ENCODE data around the gene TMEM255A.

DNA sequence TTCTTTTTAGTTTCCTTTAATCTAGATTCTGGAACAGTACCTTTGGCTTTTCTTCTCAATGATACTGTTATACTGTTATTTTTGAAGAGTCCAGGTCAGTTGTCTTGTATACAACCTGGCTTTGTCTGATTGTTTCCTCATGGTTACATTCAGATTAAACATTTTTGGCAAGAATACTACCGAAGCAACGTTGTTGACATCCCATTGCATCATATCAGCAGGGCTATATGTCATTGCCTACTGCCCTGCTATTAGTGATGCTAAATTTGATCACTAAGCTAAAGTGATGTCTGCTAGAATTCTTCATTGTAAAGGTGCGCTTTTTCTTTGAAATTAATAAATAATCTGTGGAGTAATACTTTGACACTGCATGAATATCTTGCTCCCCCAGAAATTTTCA lies 44.8 kb upstream of the TMEM255A start:
- TF ChIP-seq, protein P1, sequence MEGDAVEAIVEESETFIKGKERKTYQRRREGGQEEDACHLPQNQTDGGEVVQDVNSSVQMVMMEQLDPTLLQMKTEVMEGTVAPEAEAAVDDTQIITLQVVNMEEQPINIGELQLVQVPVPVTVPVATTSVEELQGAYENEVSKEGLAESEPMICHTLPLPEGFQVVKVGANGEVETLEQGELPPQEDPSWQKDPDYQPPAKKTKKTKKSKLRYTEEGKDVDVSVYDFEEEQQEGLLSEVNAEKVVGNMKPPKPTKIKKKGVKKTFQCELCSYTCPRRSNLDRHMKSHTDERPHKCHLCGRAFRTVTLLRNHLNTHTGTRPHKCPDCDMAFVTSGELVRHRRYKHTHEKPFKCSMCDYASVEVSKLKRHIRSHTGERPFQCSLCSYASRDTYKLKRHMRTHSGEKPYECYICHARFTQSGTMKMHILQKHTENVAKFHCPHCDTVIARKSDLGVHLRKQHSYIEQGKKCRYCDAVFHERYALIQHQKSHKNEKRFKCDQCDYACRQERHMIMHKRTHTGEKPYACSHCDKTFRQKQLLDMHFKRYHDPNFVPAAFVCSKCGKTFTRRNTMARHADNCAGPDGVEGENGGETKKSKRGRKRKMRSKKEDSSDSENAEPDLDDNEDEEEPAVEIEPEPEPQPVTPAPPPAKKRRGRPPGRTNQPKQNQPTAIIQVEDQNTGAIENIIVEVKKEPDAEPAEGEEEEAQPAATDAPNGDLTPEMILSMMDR (IDR thresholded peaks at IDR 0.05) = no peak
- TF ChIP-seq POLR2AphosphoS5 (IDR thresholded peaks at IDR 0.05; ENCODE audit: low read depth, low read length) (no peak), SIN3A (IDR thresholded peaks at IDR 0.05; ENCODE audit: borderline replicate concordance, insufficient read depth, low read depth, low read length) (no peak)

All from Panc1 (cell line).